Sigmoid colon (tissue), 4 donors: ENCODE results near the gene GJB1.

Source experiments
- EP300 ChIP-seq, 4 donors: sonication (generic); formaldehyde crosslinking; IDR thresholded peaks; one replicate each; pipeline ENCODE4 v1.6.1; 2017; ENCODE audit warnings: antibody characterized with exemption in 4 of 4
- POLR2A ChIP-seq, 2 donors: fragments of 450-650 bp; IDR thresholded peaks; one replicate each; pipeline ENCODE4 v1.6.1; 2016; ENCODE audit warnings: antibody characterized with exemption in 2 of 2, mild to moderate bottlenecking in 2 of 2, moderate library complexity in 2 of 2
- POLR2AphosphoS5 ChIP-seq, 4 donors: sonication (generic); formaldehyde crosslinking; IDR thresholded peaks; one replicate each; pipeline ENCODE4 v1.6.1; 2017; ENCODE audit warnings: antibody characterized with exemption in 4 of 4
- TF ChIP-seq, protein P1 (sequence below), 4 experiments: fragments of 450-650 bp in 3 of 4; fragments of 200-600 bp in 1 of 4; IDR thresholded peaks; one replicate each; pipeline ENCODE4 v1.5.1; 2016 to 2019; ENCODE audit warnings: antibody characterized with exemption in 4 of 4, mild to moderate bottlenecking in 3 of 4, moderate library complexity in 2 of 4

DNA sequence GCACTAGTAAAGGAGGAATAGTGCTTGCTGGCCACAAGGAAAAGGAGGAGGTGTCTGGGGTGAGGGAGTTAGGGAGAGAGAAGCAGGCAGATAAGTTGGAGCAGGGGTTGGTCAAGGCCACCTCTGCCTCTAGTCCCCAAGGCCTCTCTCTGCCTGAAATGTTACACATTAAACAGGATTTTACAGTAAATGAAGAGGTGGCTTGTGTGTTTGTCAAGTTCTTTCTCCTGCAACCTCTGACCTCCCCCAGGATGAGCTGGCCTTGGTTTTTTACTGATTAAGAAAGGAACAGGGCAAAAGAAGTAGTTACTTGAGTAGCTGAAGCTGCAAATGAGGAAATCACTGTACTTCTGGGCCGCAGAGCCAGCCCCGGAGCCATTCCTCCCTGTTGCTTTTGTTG is 2.0 kb downstream of the GJB1 start:
- TF ChIP-seq, protein P1, sequence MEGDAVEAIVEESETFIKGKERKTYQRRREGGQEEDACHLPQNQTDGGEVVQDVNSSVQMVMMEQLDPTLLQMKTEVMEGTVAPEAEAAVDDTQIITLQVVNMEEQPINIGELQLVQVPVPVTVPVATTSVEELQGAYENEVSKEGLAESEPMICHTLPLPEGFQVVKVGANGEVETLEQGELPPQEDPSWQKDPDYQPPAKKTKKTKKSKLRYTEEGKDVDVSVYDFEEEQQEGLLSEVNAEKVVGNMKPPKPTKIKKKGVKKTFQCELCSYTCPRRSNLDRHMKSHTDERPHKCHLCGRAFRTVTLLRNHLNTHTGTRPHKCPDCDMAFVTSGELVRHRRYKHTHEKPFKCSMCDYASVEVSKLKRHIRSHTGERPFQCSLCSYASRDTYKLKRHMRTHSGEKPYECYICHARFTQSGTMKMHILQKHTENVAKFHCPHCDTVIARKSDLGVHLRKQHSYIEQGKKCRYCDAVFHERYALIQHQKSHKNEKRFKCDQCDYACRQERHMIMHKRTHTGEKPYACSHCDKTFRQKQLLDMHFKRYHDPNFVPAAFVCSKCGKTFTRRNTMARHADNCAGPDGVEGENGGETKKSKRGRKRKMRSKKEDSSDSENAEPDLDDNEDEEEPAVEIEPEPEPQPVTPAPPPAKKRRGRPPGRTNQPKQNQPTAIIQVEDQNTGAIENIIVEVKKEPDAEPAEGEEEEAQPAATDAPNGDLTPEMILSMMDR (IDR thresholded peaks at IDR 0.05) = no peak
- no peak for TF ChIP-seq POLR2AphosphoS5 (IDR thresholded peaks at IDR 0.05)
- no peak for TF ChIP-seq POLR2A (IDR thresholded peaks at IDR 0.05)
- TF ChIP-seq EP300 (IDR thresholded peaks at IDR 0.05) = no peak
